Suprapubic skin (tissue), 4 donors: ENCODE data around the gene ODAD4. TPM values are rescaled to one million over a fixed set of nuclear protein-coding genes. Genes with fewer than 3 reads are reported as not detected.

Source experiments
- DNase-seq, 2 donors: peaks; one replicate each; pipeline ENCODE4 v3.0.0-alpha.2; 2019; ENCODE audit warnings: low spot score in 2 of 2
- H3K27ac ChIP-seq: fragments of 200-600 bp; sonication (generic); one replicate; pipeline ENCODE4 v1.5.1; 2019
- H3K27me3 ChIP-seq: fragments of 200-600 bp; sonication (generic); one replicate; pipeline ENCODE4 v1.5.1; 2019
- H3K36me3 ChIP-seq: fragments of 200-600 bp; sonication (generic); one replicate; pipeline ENCODE4 v1.5.1; 2019
- H3K4me1 ChIP-seq: fragments of 200-600 bp; sonication (generic); one replicate; pipeline ENCODE4 v1.5.1; 2019
- H3K4me3 ChIP-seq: fragments of 200-600 bp; sonication (generic); one replicate; pipeline ENCODE4 v1.5.1; 2019; ENCODE audit warnings: mild to moderate bottlenecking
- H3K9me3 ChIP-seq: fragments of 200-600 bp; sonication (generic); one replicate; pipeline ENCODE4 v1.5.1; 2019
- EP300 ChIP-seq: sonication (generic); formaldehyde crosslinking; IDR thresholded peaks from one replicate; pipeline ENCODE4 v1.6.1; 2017; ENCODE audit warnings: antibody characterized with exemption
- POLR2A ChIP-seq, 2 donors: fragments of 450-650 bp; IDR thresholded peaks; one replicate each; pipeline ENCODE4 v1.6.1; 2017; ENCODE audit warnings: antibody characterized with exemption in 2 of 2, mild to moderate bottlenecking in 2 of 2, moderate library complexity in 2 of 2
- POLR2AphosphoS5 ChIP-seq, 3 donors: sonication (generic); formaldehyde crosslinking; IDR thresholded peaks; one replicate each; pipeline ENCODE4 v1.6.1; 2017; ENCODE audit warnings: antibody characterized with exemption in 3 of 3
- WGBS: methylation state at CpG from one replicate; pipeline ENCODE4 v1.1.5; 2018; 5-methylcytosine and 5-hydroxymethylcytosine counted together
- total RNA-seq, 4 donors: library from RNA; depleted of rRNA; stranded (reverse); fragments of >200 nt; gene quantifications; one replicate each; pipeline ENCODE4 v1.1.0, GENCODE V29; 2016
- TF ChIP-seq, protein P1 (sequence below), 2 donors: fragments of 200-600 bp in 1 of 2; fragments of 450-650 bp in 1 of 2; sonication (generic) in 1 of 2; IDR thresholded peaks; one replicate each; pipeline ENCODE4 v1.5.1; 2016 to 2019; ENCODE audit warnings: antibody characterized with exemption in 2 of 2, mild to moderate bottlenecking in 1 of 2, moderate library complexity in 1 of 2

Gene ODAD4
- total RNA-seq, 4 donors from 2014 or later: 0.42 to 1.9 (median 1.3) TPM; not detected in 1

DNA sequence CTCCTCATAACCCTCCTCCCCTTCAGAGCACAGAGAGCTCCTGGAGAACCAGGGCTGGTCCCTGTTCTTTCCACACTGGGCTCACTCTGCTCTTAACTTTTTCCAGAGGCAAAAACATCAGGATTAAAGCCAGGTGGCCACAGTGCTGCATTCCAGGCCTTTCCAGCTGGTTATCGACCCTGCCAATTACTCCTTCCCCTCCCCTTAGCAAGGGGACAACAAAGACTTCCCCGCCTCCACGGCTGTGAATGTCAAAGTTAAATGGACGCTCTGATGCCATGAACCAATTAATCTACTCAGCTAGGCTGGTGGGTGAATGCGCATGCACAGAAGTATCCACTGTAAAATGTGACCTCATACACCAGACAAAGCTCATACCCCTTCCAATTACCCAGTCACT, 34.8 kb upstream of the ODAD4 start:
- H3K9me3 ChIP-seq: no peaks in the 10 kb centered on the region
- H3K27me3 ChIP-seq: no peaks in the 10 kb centered on the region
- no peak for DNase-seq
- no peak overlapping the region for H3K4me3 ChIP-seq
- peak overlapping the region; percentile 76 for H3K27ac ChIP-seq
- TF ChIP-seq POLR2A (IDR thresholded peaks at IDR 0.05) (no peak), EP300 (no peak), POLR2AphosphoS5 (IDR thresholded peaks at IDR 0.05) (no peak)
- TF ChIP-seq, protein P1, sequence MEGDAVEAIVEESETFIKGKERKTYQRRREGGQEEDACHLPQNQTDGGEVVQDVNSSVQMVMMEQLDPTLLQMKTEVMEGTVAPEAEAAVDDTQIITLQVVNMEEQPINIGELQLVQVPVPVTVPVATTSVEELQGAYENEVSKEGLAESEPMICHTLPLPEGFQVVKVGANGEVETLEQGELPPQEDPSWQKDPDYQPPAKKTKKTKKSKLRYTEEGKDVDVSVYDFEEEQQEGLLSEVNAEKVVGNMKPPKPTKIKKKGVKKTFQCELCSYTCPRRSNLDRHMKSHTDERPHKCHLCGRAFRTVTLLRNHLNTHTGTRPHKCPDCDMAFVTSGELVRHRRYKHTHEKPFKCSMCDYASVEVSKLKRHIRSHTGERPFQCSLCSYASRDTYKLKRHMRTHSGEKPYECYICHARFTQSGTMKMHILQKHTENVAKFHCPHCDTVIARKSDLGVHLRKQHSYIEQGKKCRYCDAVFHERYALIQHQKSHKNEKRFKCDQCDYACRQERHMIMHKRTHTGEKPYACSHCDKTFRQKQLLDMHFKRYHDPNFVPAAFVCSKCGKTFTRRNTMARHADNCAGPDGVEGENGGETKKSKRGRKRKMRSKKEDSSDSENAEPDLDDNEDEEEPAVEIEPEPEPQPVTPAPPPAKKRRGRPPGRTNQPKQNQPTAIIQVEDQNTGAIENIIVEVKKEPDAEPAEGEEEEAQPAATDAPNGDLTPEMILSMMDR (IDR thresholded peaks at IDR 0.05): no peak
- peaks cover 20% of the 10 kb centered on the region for H3K4me1 ChIP-seq
- H3K36me3 ChIP-seq: peaks cover 91% of the 10 kb centered on the region
- WGBS: 66% methylated on average over 5 of the region's 5 CpGs

DNA sequence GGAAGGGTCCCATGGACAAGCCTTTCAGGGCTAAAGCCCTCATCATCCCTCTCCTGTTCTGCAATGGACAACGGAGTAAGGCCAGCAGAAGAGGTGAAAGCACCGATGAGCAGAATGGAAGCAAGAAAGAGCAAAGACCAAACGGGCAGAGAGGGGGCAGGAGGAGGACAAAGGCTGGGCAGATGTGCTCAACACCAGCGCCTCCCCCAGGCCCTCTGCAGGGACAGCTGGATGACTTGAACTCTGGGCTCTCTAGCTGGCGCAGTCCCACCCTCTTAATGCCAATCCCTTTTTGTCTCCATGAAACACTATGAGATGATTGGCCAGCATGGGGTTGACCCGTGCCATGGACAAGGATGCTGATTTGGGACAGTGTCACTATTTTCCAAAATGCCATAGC, 33.7 kb upstream of the ODAD4 start:
- H3K36me3 ChIP-seq: peaks cover 91% of the 10 kb centered on the region
- no peak overlapping the region for H3K4me3 ChIP-seq
- DNase-seq: no peak
- no peaks in the 10 kb centered on the region for H3K9me3 ChIP-seq
- peaks cover 20% of the 10 kb centered on the region for H3K4me1 ChIP-seq
- H3K27ac ChIP-seq: no peak overlapping the region
- TF ChIP-seq, protein P1 (IDR thresholded peaks at IDR 0.05): no peak
- TF ChIP-seq POLR2A (IDR thresholded peaks at IDR 0.05) (no peak), POLR2AphosphoS5 (IDR thresholded peaks at IDR 0.05) (no peak), EP300 (no peak)
- no peaks in the 10 kb centered on the region for H3K27me3 ChIP-seq
- WGBS: 90% methylated on average over 6 of the region's 6 CpGs

DNA sequence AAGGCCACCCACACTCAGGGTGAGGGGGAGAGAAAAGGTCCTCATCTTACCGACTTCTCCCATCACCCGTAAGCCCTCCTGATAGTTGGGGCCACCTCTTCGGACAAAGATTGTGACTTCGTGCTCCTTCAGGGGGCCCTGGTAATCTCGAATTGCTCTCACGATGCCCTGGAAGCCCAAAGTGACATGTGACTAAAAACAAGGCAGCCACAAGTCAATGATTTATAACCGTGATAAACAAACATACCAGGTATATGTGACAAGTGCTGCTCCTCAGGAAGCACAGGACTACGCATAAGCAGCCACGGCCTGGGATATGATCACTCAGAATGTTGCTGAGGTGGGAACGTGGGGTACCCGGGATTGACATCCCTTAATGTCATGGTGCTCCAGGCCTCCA, 28.8 kb upstream of the ODAD4 start:
- no peaks in the 10 kb centered on the region for H3K9me3 ChIP-seq
- H3K27ac ChIP-seq: no peak overlapping the region
- WGBS: 84% methylated on average over 11 of the region's 11 CpGs
- peaks cover 91% of the 10 kb centered on the region for H3K36me3 ChIP-seq
- DNase-seq: no peak
- no peak overlapping the region for H3K4me3 ChIP-seq
- no peak for TF ChIP-seq EP300
- TF ChIP-seq POLR2A (IDR thresholded peaks at IDR 0.05): no peak
- TF ChIP-seq, protein P1 (IDR thresholded peaks at IDR 0.05): no peak
- no peak for TF ChIP-seq POLR2AphosphoS5 (IDR thresholded peaks at IDR 0.05)
- H3K27me3 ChIP-seq: no peaks in the 10 kb centered on the region
- H3K4me1 ChIP-seq: no peaks in the 10 kb centered on the region

DNA sequence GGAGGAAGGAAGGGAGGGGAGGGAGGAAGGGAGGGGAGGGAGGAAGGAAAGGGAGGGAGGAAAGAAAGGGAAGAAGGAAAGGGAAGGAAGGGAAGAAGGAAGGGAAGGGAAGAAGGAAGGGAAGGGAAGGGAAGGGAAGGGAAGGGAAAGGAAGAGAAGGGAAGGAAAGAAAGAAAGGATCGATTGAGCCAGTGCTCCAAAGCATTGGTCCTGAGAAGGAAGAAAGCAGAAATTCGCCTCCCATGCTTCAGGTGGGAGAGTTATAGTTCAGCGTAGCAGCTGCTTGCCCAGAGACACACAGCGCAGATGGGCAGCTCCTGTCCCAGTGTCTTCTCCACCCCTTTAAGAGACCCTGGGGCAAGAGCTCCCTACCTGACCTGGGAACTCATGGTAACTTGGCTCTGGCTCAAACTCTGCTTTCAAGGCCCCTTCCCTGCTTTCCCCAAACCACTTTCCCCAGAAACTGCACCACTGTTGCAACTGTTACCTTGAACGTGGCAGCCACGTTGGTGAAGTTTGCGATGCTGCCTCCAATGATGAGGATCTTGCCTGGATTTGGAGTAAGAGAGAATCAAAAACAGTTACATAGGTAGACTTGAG, 26.1 kb upstream of the ODAD4 start:
- Histone ChIP-seq H3K27ac (no peak overlapping the region), H3K27me3 (no peaks in the 10 kb centered on the region), H3K4me1 (no peaks in the 10 kb centered on the region), H3K9me3 (no peaks in the 10 kb centered on the region), H3K4me3 (no peak overlapping the region), H3K36me3 (peaks cover 91% of the 10 kb centered on the region)
- TF ChIP-seq POLR2A (IDR thresholded peaks at IDR 0.05): no peak
- TF ChIP-seq EP300: no peak
- TF ChIP-seq POLR2AphosphoS5 (IDR thresholded peaks at IDR 0.05): no peak
- TF ChIP-seq, protein P1 (IDR thresholded peaks at IDR 0.05): no peak
- 91% methylated on average over 7 of the region's 7 CpGs for WGBS
- DNase-seq: no peak

DNA sequence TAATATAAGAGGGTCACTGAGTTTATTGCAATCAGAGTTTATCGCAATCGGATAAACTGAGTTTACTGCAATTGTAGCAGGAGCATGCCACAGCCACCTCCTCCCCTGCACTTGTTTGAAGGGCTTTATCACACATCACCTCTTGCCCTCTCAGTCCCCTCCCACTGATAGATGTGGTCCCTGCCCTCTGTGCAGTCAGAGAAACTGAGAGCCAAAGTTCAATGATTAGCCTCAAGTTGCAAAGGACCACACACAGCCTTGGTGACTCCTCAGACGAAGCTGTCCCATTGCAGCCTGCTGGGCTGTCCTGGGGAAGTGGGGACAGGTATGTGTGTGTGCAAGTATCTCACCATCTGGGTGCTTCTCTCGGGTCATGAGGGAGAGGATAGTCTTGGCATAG, 25.2 kb upstream of the ODAD4 start:
- TF ChIP-seq EP300: no peak
- TF ChIP-seq, protein P1 (IDR thresholded peaks at IDR 0.05): no peak
- TF ChIP-seq POLR2AphosphoS5 (IDR thresholded peaks at IDR 0.05): no peak
- TF ChIP-seq POLR2A (IDR thresholded peaks at IDR 0.05): no peak
- Histone ChIP-seq H3K27me3 (no peaks in the 10 kb centered on the region), H3K4me1 (no peaks in the 10 kb centered on the region), H3K9me3 (no peaks in the 10 kb centered on the region), H3K36me3 (peaks cover 93% of the 10 kb centered on the region), H3K4me3 (no peak overlapping the region), H3K27ac (no peak overlapping the region)
- no peak for DNase-seq
- 97% methylated on average over 4 of the region's 4 CpGs for WGBS
